A673 (cell line): ENCODE results near the gene SYNGR2.

Experiments
- CTCF ChIP-seq: fragments of 300-800, 200-600 bp; sonication (generic); conservative IDR thresholded peaks from 2 replicates; pipeline ENCODE4 v1.5.1; 2017; ENCODE audit warnings: low read depth, mild to moderate bottlenecking, antibody characterized with exemption, low read length, moderate library complexity, mixed read lengths
- EZH2 ChIP-seq: fragments of 200-600 bp; sonication (generic); IDR thresholded peaks from 2 replicates; pipeline ENCODE4 v1.6.1; 2017; ENCODE audit warnings: borderline replicate concordance, low read depth, mild to moderate bottlenecking, mixed read lengths, antibody characterized with exemption, low read length; ENCODE audit not compliant: poor library complexity, severe bottlenecking

DNA sequence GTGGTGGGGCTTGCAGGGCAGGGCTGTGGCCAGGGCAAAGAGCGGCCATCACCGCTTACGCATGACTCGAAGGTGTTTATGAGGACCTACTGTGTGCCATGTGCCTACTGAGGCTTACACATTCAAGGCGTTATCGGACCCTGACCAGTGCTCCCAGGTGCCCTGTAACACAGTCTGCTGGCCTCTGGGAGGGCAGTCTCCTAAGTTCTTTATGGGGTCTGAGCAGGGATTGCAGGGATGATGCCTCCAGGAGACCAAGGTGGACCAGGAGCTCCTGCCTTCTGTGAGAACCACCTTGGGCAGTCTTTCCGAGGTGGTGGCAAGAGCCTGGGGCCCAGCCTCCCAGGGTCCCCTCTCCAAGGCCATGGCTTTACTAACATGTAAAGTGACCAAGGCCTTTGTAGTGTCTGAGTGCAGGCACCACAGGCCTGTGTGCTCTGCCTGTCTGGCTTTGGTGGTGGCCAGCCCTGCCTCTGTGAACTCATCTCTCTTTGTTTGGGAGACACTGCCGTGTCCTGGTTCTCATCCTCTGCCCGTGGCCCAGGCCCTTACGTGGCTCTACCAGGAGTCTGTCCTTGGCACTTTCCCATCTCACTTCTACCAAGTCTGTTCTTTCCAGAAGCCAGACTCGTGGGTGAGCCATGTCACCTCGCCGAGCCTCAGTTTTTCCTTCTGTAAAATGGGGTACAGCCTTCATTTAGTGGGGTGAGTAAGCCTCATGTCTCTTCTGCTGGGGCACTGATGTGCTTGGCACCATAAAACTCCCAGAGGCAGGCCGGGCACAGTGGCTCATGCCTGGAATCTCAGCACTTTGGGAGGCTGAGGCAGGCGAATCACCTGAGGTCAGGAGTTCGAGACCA lies 3.4 kb upstream of the SYNGR2 start:
- no peak for TF ChIP-seq CTCF
- TF ChIP-seq EZH2: no peak
